OCI-LY1 (cell line): Measurements from ENCODE around the gene ZNHIT1.

Source experiments
- CTCF ChIP-seq: fragments of 200-600 bp; sonication (generic), shearing (Covaris generic); IDR thresholded peaks from 2 replicates; pipeline ENCODE4 v1.5.1; 2017; ENCODE audit warnings: mild to moderate bottlenecking, antibody characterized with exemption, low read length, moderate library complexity, mixed read lengths
- EZH2 ChIP-seq: fragments of 200-600 bp; sonication (generic), shearing (Covaris generic); IDR thresholded peaks from 2 replicates; pipeline ENCODE4 v1.8.0; 2017; ENCODE audit warnings: borderline replicate concordance, mixed run types, mild to moderate bottlenecking, antibody characterized with exemption, low read length, moderate library complexity, mixed read lengths

- TF ChIP-seq CTCF, result no peak
- no peak for TF ChIP-seq EZH2
These were observed 11.3 kb upstream of the ZNHIT1 start for GRCh38 chr7:101206665-101207042.
